SU-DHL-6 (cell line): ENCODE measurements around the gene RAD51B.

Experiments used
- H2AFZ ChIP-seq: fragments of 200-600 bp; sonication (generic); 2 replicates; pipeline ENCODE4 v1.6.1; 2014; ENCODE audit warnings: low read depth, mild to moderate bottlenecking, moderate library complexity, mixed read lengths, antibody characterized with exemption, low read length; ENCODE audit not compliant: severe bottlenecking
- H3F3A ChIP-seq: fragments of 200-600 bp; shearing (Covaris generic); 2 replicates; pipeline ENCODE4 v1.6.0; 2016; ENCODE audit warnings: antibody characterized with exemption, mild to moderate bottlenecking; ENCODE audit not compliant: insufficient read depth
- H3K27ac ChIP-seq: fragments of 200-600 bp; sonication (generic); 2 replicates; pipeline ENCODE4 v1.5.1; 2016; ENCODE audit warnings: low read depth, mild to moderate bottlenecking, low read length, moderate library complexity, mixed read lengths
- H3K27me3 ChIP-seq: fragments of 200-600 bp; sonication (generic), shearing (Covaris generic); 2 replicates; pipeline ENCODE4 v1.6.0; 2014; ENCODE audit warnings: mild to moderate bottlenecking, low read length
- H3K36me3 ChIP-seq: fragments of 200-600 bp; sonication (generic); 2 replicates; pipeline ENCODE4 v1.6.1; 2014; ENCODE audit warnings: mild to moderate bottlenecking, low read length, mixed read lengths
- H3K4me2 ChIP-seq: fragments of 300-600, 200-600 bp; shearing (Covaris generic), sonication (generic); 2 replicates; pipeline ENCODE4 v1.6.0; 2014; ENCODE audit warnings: low read length, low read depth, mild to moderate bottlenecking; ENCODE audit not compliant: poor library complexity, severe bottlenecking
- H3K4me3 ChIP-seq: fragments of 200-600 bp; sonication (generic); 2 replicates; pipeline ENCODE4 v1.5.1; 2014; ENCODE audit warnings: antibody characterized with exemption, low read length, mild to moderate bottlenecking, mixed read lengths; ENCODE audit not compliant: insufficient read depth, poor library complexity, severe bottlenecking
- H3K79me2 ChIP-seq: fragments of 200-600 bp; sonication (generic); 2 replicates; pipeline ENCODE4 v1.6.1; 2014; ENCODE audit warnings: mild to moderate bottlenecking, low read length, moderate library complexity; ENCODE audit not compliant: insufficient read depth
- H3K9ac ChIP-seq: fragments of 200-600 bp; sonication (generic); 2 replicates; pipeline ENCODE4 v1.7.0; 2014; ENCODE audit warnings: mild to moderate bottlenecking, low read length
- H3K9me2 ChIP-seq: fragments of 200-600 bp; sonication (generic); replicated peaks from 2 replicates; pipeline ENCODE4 v1.6.1; 2014; ENCODE audit warnings: low read length; ENCODE audit not compliant: insufficient read depth
- H3K9me3 ChIP-seq: fragments of 200-600 bp; sonication (generic); 2 replicates; pipeline ENCODE4 v1.6.1; 2014; ENCODE audit warnings: low read length, mixed read lengths; ENCODE audit not compliant: insufficient read depth
- H4K20me1 ChIP-seq: fragments of 200-600 bp; sonication (generic); 2 replicates; pipeline ENCODE4 v1.6.1; 2014; ENCODE audit warnings: low read depth, mild to moderate bottlenecking, antibody characterized with exemption, low read length, moderate library complexity, mixed read lengths
- CTCF ChIP-seq: fragments of 200-600 bp; sonication (generic); IDR thresholded peaks from one replicate; pipeline ENCODE4 v1.5.1; 2017; ENCODE audit warnings: antibody characterized with exemption, mild to moderate bottlenecking, low read length, moderate library complexity; ENCODE audit not compliant: insufficient read depth, poor library complexity, severe bottlenecking
- EZH2phosphoT487 ChIP-seq: fragments of 200-600 bp; sonication (generic), shearing (Covaris generic); conservative IDR thresholded peaks from 2 replicates; pipeline ENCODE4 v1.6.1; 2018; ENCODE audit warnings: mild to moderate bottlenecking, antibody characterized with exemption, low read length, moderate library complexity, mixed read lengths

The RAD51B gene

GRCh38 chr14:68190032-68190431, 370.5 kb downstream of the RAD51B start:
- Histone ChIP-seq H3K9ac (no peak overlapping the region), H3K4me3 (no peak overlapping the region), H3F3A (no peaks in the 10 kb centered on the region), H3K9me3 (no peaks in the 10 kb centered on the region), H3K79me2 (no peaks in the 10 kb centered on the region), H3K4me2 (no peak overlapping the region), H4K20me1 (no peaks in the 10 kb centered on the region), H3K9me2 (no peaks in the 10 kb centered on the region), H3K27me3 (no peaks in the 10 kb centered on the region), H3K27ac (no peak overlapping the region), H2AFZ (no peak overlapping the region), H3K36me3 (no peaks in the 10 kb centered on the region)
- TF ChIP-seq EZH2phosphoT487: no peak
- TF ChIP-seq CTCF: no peak

GRCh38 chr14:68191567-68192321, 372.2 kb downstream of the RAD51B start:
- Histone ChIP-seq H3K27ac (no peak overlapping the region), H3K36me3 (no peaks in the 10 kb centered on the region), H3K9me3 (no peaks in the 10 kb centered on the region), H3K9me2 (no peaks in the 10 kb centered on the region), H2AFZ (no peak overlapping the region), H3K79me2 (no peaks in the 10 kb centered on the region), H3K4me2 (no peak overlapping the region), H3K9ac (no peak overlapping the region), H4K20me1 (no peaks in the 10 kb centered on the region), H3F3A (no peaks in the 10 kb centered on the region), H3K4me3 (no peak overlapping the region), H3K27me3 (no peaks in the 10 kb centered on the region)
- TF ChIP-seq EZH2phosphoT487: no peak
- TF ChIP-seq CTCF: no peak

GRCh38 chr14:68192935-68193334, 373.4 kb downstream of the RAD51B start:
- H3K9ac ChIP-seq: no peak overlapping the region
- no peak for TF ChIP-seq EZH2phosphoT487
- no peak for TF ChIP-seq CTCF
- H3K36me3 ChIP-seq: no peaks in the 10 kb centered on the region
- H3K4me2 ChIP-seq: no peak overlapping the region
- no peaks in the 10 kb centered on the region for H3K79me2 ChIP-seq
- no peak overlapping the region for H3K27ac ChIP-seq
- no peaks in the 10 kb centered on the region for H3K9me3 ChIP-seq
- H4K20me1 ChIP-seq: no peaks in the 10 kb centered on the region
- H2AFZ ChIP-seq: no peak overlapping the region
- no peak overlapping the region for H3K4me3 ChIP-seq
- H3K9me2 ChIP-seq: no peaks in the 10 kb centered on the region
- no peaks in the 10 kb centered on the region for H3F3A ChIP-seq
- H3K27me3 ChIP-seq: no peaks in the 10 kb centered on the region
